H1 (cell line): ENCODE data around the gene ATP7A. TPM values are rescaled to one million over a fixed set of nuclear protein-coding genes. Genes with fewer than 3 reads are reported as not detected.
"Not testable (repeated sequence)": the region's sequence is repeated elsewhere in the genome, so short reads cannot be mapped to it uniquely, and the experiment has no call there.

Source experiments
- CTCF ChIA-PET: fragments of 300-600 bp; sonication (Branson Sonifier 250); formaldehyde crosslinking; loops from one replicate; lab custom pipeline; 2021; ENCODE audit not compliant: partially characterized antibody; lab: Charles Lee
- POLR2A ChIA-PET: fragments of 300-600 bp; sonication (Branson Sonifier 250); formaldehyde crosslinking; loops from one replicate; lab custom pipeline; 2021; ENCODE audit warnings: inconsistent platforms; ENCODE audit not compliant: partially characterized antibody; lab: Charles Lee
- DNase-seq, 2 experiments: peaks; one replicate each; pipeline versions ENCODE4 v3.0.0 to v3.0.0-alpha.2; 2010 to 2022; ENCODE audit warnings: low spot score in 2 of 2, low read depth in 1 of 2, mixed read lengths in 1 of 2
- FAIRE-seq: peaks from 2 replicates; lab custom pipeline; 2011; peaks lifted over from hg19 to GRCh38; lab: Jason Lieb, UNC
- H2AFZ ChIP-seq: 2 replicates; pipeline ENCODE4 v1.8.1; 2012; ENCODE audit warnings: low read length, inconsistent platforms
- H2AK5ac ChIP-seq: 2 replicates; pipeline ENCODE4 v1.6.1; 2013; ENCODE audit warnings: low read depth, low read length
- H2BK120ac ChIP-seq: replicated peaks from 2 replicates; pipeline ENCODE3; 2013; ENCODE audit warnings: low read depth, low read length, inconsistent platforms
- H2BK12ac ChIP-seq: 2 replicates; pipeline ENCODE4 v1.6.1; 2013; ENCODE audit warnings: low read depth, low read length
- H2BK15ac ChIP-seq: 2 replicates; pipeline ENCODE4 v1.6.1; 2013; ENCODE audit warnings: low read length
- H2BK20ac ChIP-seq: 2 replicates; pipeline ENCODE4 v1.6.1; 2013; ENCODE audit warnings: low read length
- H2BK5ac ChIP-seq: 2 replicates; pipeline ENCODE4 v1.6.1; 2013; ENCODE audit warnings: low read depth, low read length
- H3K14ac ChIP-seq: 2 replicates; pipeline ENCODE4 v1.6.1; 2013; ENCODE audit warnings: inconsistent platforms; ENCODE audit not compliant: insufficient read length
- H3K18ac ChIP-seq: 2 replicates; pipeline ENCODE4 v1.6.1; 2013; ENCODE audit warnings: low read length; ENCODE audit errors: extremely low read depth
- H3K23ac ChIP-seq: 2 replicates; pipeline ENCODE4 v1.6.1; 2013; ENCODE audit warnings: inconsistent platforms; ENCODE audit not compliant: insufficient read length
- H3K23me2 ChIP-seq: 2 replicates; pipeline ENCODE4 v1.6.1; 2013; ENCODE audit warnings: low read depth, low read length
- H3K27ac ChIP-seq: 2 replicates; pipeline ENCODE4 v1.6.1; 2011; ENCODE audit warnings: low read depth, low read length, inconsistent platforms
- H3K27me3 ChIP-seq, 4 experiments: replicated peaks in 1 of 4; 1 replicate in 1 of 4; 2 replicates in 3 of 4; pipeline versions ENCODE4 v1.6.1 to v1.8.1; 2011 to 2013; ENCODE audit warnings: low read length in 3 of 4, mild to moderate bottlenecking in 3 of 4, inconsistent platforms in 2 of 4, mixed read lengths in 2 of 4, moderate library complexity in 1 of 4; ENCODE audit not compliant: control insufficient read depth in 3 of 4, insufficient read depth in 3 of 4; ENCODE audit errors: extremely low read depth in 1 of 4
- H3K36me3 ChIP-seq, 4 experiments: 2 replicates each; pipeline versions ENCODE4 v1.6.1 to v1.8.1; 2011 to 2013; ENCODE audit warnings: mild to moderate bottlenecking in 4 of 4, low read length in 3 of 4, moderate library complexity in 2 of 4, control low read depth in 1 of 4, inconsistent platforms in 1 of 4; ENCODE audit not compliant: insufficient read depth in 4 of 4, control insufficient read depth in 2 of 4
- H3K4ac ChIP-seq: replicated peaks from 2 replicates; pipeline ENCODE3; 2013; ENCODE audit warnings: low read length, low read depth, mixed read lengths, inconsistent platforms; ENCODE audit not compliant: insufficient read length
- H3K4me1 ChIP-seq, 4 experiments: replicated peaks in 1 of 4; 1 replicate in 1 of 4; 2 replicates in 3 of 4; pipeline versions ENCODE4 v1.6.1 to v1.8.1; 2011 to 2013; ENCODE audit warnings: low read length in 3 of 4, inconsistent platforms in 2 of 4, mixed read lengths in 1 of 4; ENCODE audit not compliant: insufficient read depth in 4 of 4, control insufficient read depth in 3 of 4
- H3K4me2 ChIP-seq, 2 experiments: 2 replicates each; pipeline versions ENCODE4 v1.6.1 to v1.8.1; 2011 to 2013; ENCODE audit warnings: low read depth in 2 of 2, low read length in 2 of 2, control low read depth in 1 of 2, inconsistent platforms in 1 of 2, mild to moderate bottlenecking in 1 of 2; ENCODE audit not compliant: insufficient read depth in 1 of 2
- H3K4me3 ChIP-seq, 4 experiments: fragments of 200-600, 300-600 bp in 1 of 4; sonication (generic), shearing (Covaris generic), sonication (Bioruptor Twin) in 1 of 4; 2 replicates each; pipeline versions ENCODE4 v1.5.1 to v1.8.1; 2011 to 2016; ENCODE audit warnings: low read length in 4 of 4, low read depth in 3 of 4, control low read depth in 2 of 4, inconsistent platforms in 2 of 4, mild to moderate bottlenecking in 2 of 4, mixed read lengths in 1 of 4, moderate library complexity in 1 of 4; ENCODE audit not compliant: insufficient read depth in 2 of 4; ENCODE audit errors: extremely low read depth in 1 of 4
- H3K56ac ChIP-seq: replicated peaks from 2 replicates; pipeline ENCODE3; 2013; ENCODE audit warnings: low read depth, mild to moderate bottlenecking, mixed read lengths, low read length, inconsistent platforms; ENCODE audit not compliant: insufficient read length
- H3K79me1 ChIP-seq: 2 replicates; pipeline ENCODE4 v1.6.1; 2013; ENCODE audit warnings: low read depth, low read length, control low read depth
- H3K79me2 ChIP-seq, 2 experiments: 2 replicates each; pipeline versions ENCODE4 v1.6.1 to v1.8.1; 2012 to 2013; ENCODE audit warnings: low read length in 2 of 2, mild to moderate bottlenecking in 2 of 2, inconsistent platforms in 1 of 2; ENCODE audit not compliant: insufficient read depth in 2 of 2, control insufficient read depth in 1 of 2
- H3K9ac ChIP-seq, 4 experiments: replicated peaks in 1 of 4; 1 replicate in 1 of 4; 2 replicates in 3 of 4; pipeline versions ENCODE4 v1.6.1 to v1.8.1; 2011 to 2013; ENCODE audit warnings: low read depth in 3 of 4, low read length in 3 of 4, control low read depth in 2 of 4, mild to moderate bottlenecking in 2 of 4, moderate library complexity in 2 of 4, inconsistent platforms in 1 of 4; ENCODE audit errors: extremely low read depth in 1 of 4
- H3K9me3 ChIP-seq, 2 experiments: 2 replicates each; pipeline versions ENCODE4 v1.6.1 to v1.8.1; 2012 to 2013; ENCODE audit warnings: mild to moderate bottlenecking in 2 of 2, moderate library complexity in 2 of 2, control low read depth in 1 of 2, inconsistent platforms in 1 of 2, low read depth in 1 of 2, low read length in 1 of 2, mixed read lengths in 1 of 2; ENCODE audit not compliant: insufficient read depth in 2 of 2
- H4K20me1 ChIP-seq, 2 experiments: replicated peaks in 1 of 2; 2 replicates each; pipeline versions ENCODE3 to v1.8.1; 2011 to 2013; ENCODE audit warnings: inconsistent platforms in 2 of 2, low read length in 2 of 2, mild to moderate bottlenecking in 1 of 2; ENCODE audit not compliant: insufficient read depth in 2 of 2, control insufficient read depth in 1 of 2
- H4K5ac ChIP-seq: 2 replicates; pipeline ENCODE4 v1.6.1; 2013; ENCODE audit warnings: low read length, low read depth, mixed read lengths, inconsistent platforms; ENCODE audit not compliant: insufficient read length
- H4K8ac ChIP-seq: 2 replicates; pipeline ENCODE4 v1.8.0; 2013; ENCODE audit warnings: mild to moderate bottlenecking, moderate library complexity, low read length, inconsistent platforms; ENCODE audit not compliant: insufficient read depth; ENCODE audit errors: extremely low read depth
- H4K91ac ChIP-seq: replicated peaks from 2 replicates; pipeline ENCODE3; 2013; ENCODE audit warnings: low read length, mixed read lengths, inconsistent platforms; ENCODE audit not compliant: insufficient read length
- WGBS, 2 experiments: shearing (Covaris generic) in 1 of 2; methylation state at CpG; one replicate each; pipeline versions ENCODE4 v1.1.6 to v1.1.7; 2013 to 2015; ENCODE audit warnings: low lambda C conversion rate in 2 of 2, mixed read lengths in 2 of 2, inconsistent platforms in 1 of 2, low coverage in 1 of 2, missing lambda C conversion rate in 1 of 2; ENCODE audit not compliant: insufficient replicate concordance in 2 of 2, insufficient coverage in 1 of 2, insufficient read length in 1 of 2; ENCODE audit errors: extremely low coverage in 1 of 2, missing lambda C conversion rate in 1 of 2; 5-methylcytosine and 5-hydroxymethylcytosine counted together
- polyA plus RNA-seq, 7 experiments: library from polyadenylated mRNA; depleted of rRNA in 3 of 7; stranded (reverse) in 5 of 7; unstranded in 2 of 7; fragments of >200 nt in 5 of 7; fragments of 200-250 nt in 2 of 7; gene quantifications; 1 replicate in 5 of 7; 2 replicates in 1 of 7; 4 replicates in 1 of 7; pipeline versions ENCODE4 v1.2.1 to v1.2.3, GENCODE V29; 2011 to 2013; ENCODE audit warnings: missing spikeins in 2 of 7, mixed read lengths in 2 of 7
- total RNA-seq: library from RNA; stranded (reverse); fragmentation: NEBNext Ultra II Directional; extraction: Animal tissue kit (Norgen Biotek cat#: 25700); gene quantifications from 2 replicates; pipeline ENCODE4 v1.2.1, GENCODE V29; 2021

The ATP7A gene
- total and polyA plus RNA-seq, 2 of the 8 experiments (the other 6 are each of a cell fraction or from before 2014, with no cell fraction given): 0.73 to 2.8 TPM

- H3K4me3 ChIP-seq, H3K4me2 ChIP-seq, H2AK5ac ChIP-seq, H2AFZ ChIP-seq, DNase-seq, H3K4me1 ChIP-seq, H3K9ac ChIP-seq, H3K23ac ChIP-seq, H3K79me2 ChIP-seq, H3K14ac ChIP-seq, H3K18ac ChIP-seq, H3K36me3 ChIP-seq, H2BK20ac ChIP-seq, H3K4ac ChIP-seq, H2BK15ac ChIP-seq, H4K5ac ChIP-seq, H4K91ac ChIP-seq, H2BK5ac ChIP-seq, H3K79me1 ChIP-seq, H3K27me3 ChIP-seq, H3K23me2 ChIP-seq, H2BK12ac ChIP-seq, H4K20me1 ChIP-seq, H4K8ac ChIP-seq, H3K56ac ChIP-seq, H3K9me3 ChIP-seq, FAIRE-seq, H3K27ac ChIP-seq, H2BK120ac ChIP-seq: not testable (repeated sequence)
- CTCF ChIA-PET: interaction anchor here (0.6 kb wide), 1 partner anchor 247 kb away, joined by 3 read pairs; no protein-coding TSS in a partner anchor
- 96% methylated on average over 6 of the region's 6 CpGs; no CpG with 5 or more reads in 1 of the 2 experiments for WGBS, 2 experiments
- POLR2A ChIA-PET: interaction anchor here (1.7 kb wide), 1 partner anchor 17 kb away, joined by 5 read pairs; no protein-coding TSS in a partner anchor
Measured at GRCh38 chrX:77945031-77945430, 34.5 kb downstream of the ATP7A start.
